ENCODE results near the gene FABP3. TPM values are rescaled to one million over a fixed set of nuclear protein-coding genes. Genes with fewer than 3 reads are reported as not detected.

Gene FABP3
- total and polyA plus RNA-seq, 2 experiments from 2014 or later, result 19.3 to 50.2 TPM

DNA sequence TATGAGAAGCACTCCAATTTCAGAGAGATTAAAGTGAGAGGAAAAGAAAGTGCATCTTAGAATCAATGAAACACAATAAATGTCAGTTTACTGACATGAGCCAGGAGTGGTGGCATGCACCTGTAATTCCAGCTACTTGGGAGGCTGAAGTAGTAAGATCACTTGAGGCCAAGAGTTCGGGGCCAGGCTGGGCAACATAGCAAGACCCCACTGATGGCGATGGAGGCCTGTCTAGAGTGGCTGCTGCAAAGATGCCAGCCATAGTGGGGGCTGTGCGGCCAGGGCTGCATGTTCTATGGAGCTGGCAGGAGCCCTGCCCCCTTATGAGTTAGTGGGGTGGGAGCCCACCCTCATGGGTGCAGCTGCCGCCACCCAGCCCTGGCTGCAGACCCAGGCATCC lies 48.8 kb downstream of the FABP3 start (continued):
- TF ChIP-seq STAT1 (IDR thresholded peaks at IDR 0.05; ENCODE audit: unreplicated experiment), result no peak
- TF ChIP-seq EZH2 (IDR thresholded peaks at IDR 0.05; ENCODE audit: low read depth, unreplicated experiment), result no peak
- TF ChIP-seq, protein P1, sequence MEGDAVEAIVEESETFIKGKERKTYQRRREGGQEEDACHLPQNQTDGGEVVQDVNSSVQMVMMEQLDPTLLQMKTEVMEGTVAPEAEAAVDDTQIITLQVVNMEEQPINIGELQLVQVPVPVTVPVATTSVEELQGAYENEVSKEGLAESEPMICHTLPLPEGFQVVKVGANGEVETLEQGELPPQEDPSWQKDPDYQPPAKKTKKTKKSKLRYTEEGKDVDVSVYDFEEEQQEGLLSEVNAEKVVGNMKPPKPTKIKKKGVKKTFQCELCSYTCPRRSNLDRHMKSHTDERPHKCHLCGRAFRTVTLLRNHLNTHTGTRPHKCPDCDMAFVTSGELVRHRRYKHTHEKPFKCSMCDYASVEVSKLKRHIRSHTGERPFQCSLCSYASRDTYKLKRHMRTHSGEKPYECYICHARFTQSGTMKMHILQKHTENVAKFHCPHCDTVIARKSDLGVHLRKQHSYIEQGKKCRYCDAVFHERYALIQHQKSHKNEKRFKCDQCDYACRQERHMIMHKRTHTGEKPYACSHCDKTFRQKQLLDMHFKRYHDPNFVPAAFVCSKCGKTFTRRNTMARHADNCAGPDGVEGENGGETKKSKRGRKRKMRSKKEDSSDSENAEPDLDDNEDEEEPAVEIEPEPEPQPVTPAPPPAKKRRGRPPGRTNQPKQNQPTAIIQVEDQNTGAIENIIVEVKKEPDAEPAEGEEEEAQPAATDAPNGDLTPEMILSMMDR (conservative IDR thresholded peaks at IDR 0.05; ENCODE audit: low read depth in 2 of 2), result no peak
- TF ChIP-seq POLR2AphosphoS5 (IDR thresholded peaks at IDR 0.05; ENCODE audit: low read depth), result no peak
- TF ChIP-seq EZH2phosphoT487 (IDR thresholded peaks at IDR 0.05; ENCODE audit: unreplicated experiment), result no peak
- TF ChIP-seq CREB1 (CRISPR knock-in tag; IDR thresholded peaks at IDR 0.05; ENCODE audit: low read depth), result no peak
- no peak for TF ChIP-seq ZNF114 (CRISPR knock-in tag; IDR thresholded peaks at IDR 0.05)

DNA sequence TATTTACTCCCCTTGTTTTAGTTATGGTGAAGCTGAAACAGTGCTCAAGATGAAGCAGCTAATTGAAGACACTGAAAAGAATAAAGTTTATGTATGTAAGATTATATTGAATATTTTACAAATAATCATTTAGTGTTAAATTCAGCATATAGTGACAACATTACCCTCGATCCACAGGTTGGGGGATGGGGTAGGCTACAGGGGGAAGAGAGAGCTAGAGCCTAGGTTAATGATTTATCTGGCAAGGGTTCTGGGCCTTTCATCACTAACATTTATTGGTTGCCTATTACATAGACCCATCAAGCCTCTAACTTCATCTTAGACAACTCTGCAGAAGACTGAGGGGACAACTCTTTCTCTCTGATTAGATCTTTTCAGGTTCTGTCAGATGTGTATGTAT lies 54.7 kb downstream of the FABP3 start:
- H3K36me3 Mint-ChIP-seq (ENCODE audit: low read depth), result peaks cover 44% of the 10 kb centered on the region
- no peak overlapping the region for H3K27ac Mint-ChIP-seq
- Histone ChIP-seq H3K4me1 (ENCODE audit: insufficient read depth) (no peaks in the 10 kb centered on the region), H3K27me3 (ENCODE audit: insufficient read depth) (no peaks in the 10 kb centered on the region), H2AFZ (no peak overlapping the region), H3K4me3 (no peak overlapping the region), H3K27ac (ENCODE audit: low read depth) (no peak overlapping the region), H3K36me3 (ENCODE audit: insufficient read depth) (peaks cover 26% of the 10 kb centered on the region), H4K20me1 (replicated peaks; ENCODE audit: insufficient read depth) (peaks cover 8% of the 10 kb centered on the region; the same call in 1 of the 2 replicates), H3F3A (replicated peaks; ENCODE audit: low read depth) (no peaks in the 10 kb centered on the region), H3K9me2 (ENCODE audit: insufficient read depth) (no peaks in the 10 kb centered on the region), H3K79me2 (replicated peaks; ENCODE audit: insufficient read depth) (peaks cover 2% of the 10 kb centered on the region; the same call in 1 of the 2 replicates), H3K4me2 (no peak overlapping the region)
- H3K4me3 Mint-ChIP-seq, result no peak overlapping the region
- ATAC-seq (no peak), DNase-seq (ENCODE audit: low spot score) (no peak)
- H3K27me3 Mint-ChIP-seq (ENCODE audit: insufficient read depth, low read depth, poor library complexity), result no peaks in the 10 kb centered on the region
- H3K9me3 Mint-ChIP-seq, result no peaks in the 10 kb centered on the region
- H3K4me1 Mint-ChIP-seq, result no peaks in the 10 kb centered on the region
- TF ChIP-seq, protein P1 (conservative IDR thresholded peaks at IDR 0.05; ENCODE audit: low read depth in 2 of 2), result no peak
- TF ChIP-seq EZH2phosphoT487 (IDR thresholded peaks at IDR 0.05; ENCODE audit: unreplicated experiment), result no peak
- TF ChIP-seq, protein P2, sequence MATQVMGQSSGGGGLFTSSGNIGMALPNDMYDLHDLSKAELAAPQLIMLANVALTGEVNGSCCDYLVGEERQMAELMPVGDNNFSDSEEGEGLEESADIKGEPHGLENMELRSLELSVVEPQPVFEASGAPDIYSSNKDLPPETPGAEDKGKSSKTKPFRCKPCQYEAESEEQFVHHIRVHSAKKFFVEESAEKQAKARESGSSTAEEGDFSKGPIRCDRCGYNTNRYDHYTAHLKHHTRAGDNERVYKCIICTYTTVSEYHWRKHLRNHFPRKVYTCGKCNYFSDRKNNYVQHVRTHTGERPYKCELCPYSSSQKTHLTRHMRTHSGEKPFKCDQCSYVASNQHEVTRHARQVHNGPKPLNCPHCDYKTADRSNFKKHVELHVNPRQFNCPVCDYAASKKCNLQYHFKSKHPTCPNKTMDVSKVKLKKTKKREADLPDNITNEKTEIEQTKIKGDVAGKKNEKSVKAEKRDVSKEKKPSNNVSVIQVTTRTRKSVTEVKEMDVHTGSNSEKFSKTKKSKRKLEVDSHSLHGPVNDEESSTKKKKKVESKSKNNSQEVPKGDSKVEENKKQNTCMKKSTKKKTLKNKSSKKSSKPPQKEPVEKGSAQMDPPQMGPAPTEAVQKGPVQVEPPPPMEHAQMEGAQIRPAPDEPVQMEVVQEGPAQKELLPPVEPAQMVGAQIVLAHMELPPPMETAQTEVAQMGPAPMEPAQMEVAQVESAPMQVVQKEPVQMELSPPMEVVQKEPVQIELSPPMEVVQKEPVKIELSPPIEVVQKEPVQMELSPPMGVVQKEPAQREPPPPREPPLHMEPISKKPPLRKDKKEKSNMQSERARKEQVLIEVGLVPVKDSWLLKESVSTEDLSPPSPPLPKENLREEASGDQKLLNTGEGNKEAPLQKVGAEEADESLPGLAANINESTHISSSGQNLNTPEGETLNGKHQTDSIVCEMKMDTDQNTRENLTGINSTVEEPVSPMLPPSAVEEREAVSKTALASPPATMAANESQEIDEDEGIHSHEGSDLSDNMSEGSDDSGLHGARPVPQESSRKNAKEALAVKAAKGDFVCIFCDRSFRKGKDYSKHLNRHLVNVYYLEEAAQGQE (IDR thresholded peaks at IDR 0.05; ENCODE audit: unreplicated experiment), result no peak
- TF ChIP-seq, protein P3, sequence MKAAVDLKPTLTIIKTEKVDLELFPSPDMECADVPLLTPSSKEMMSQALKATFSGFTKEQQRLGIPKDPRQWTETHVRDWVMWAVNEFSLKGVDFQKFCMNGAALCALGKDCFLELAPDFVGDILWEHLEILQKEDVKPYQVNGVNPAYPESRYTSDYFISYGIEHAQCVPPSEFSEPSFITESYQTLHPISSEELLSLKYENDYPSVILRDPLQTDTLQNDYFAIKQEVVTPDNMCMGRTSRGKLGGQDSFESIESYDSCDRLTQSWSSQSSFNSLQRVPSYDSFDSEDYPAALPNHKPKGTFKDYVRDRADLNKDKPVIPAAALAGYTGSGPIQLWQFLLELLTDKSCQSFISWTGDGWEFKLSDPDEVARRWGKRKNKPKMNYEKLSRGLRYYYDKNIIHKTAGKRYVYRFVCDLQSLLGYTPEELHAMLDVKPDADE (IDR thresholded peaks at IDR 0.05), result no peak
- TF ChIP-seq JUNB (IDR thresholded peaks at IDR 0.05; ENCODE audit: unreplicated experiment), result no peak
- no peak for TF ChIP-seq ZNF114 (CRISPR knock-in tag; IDR thresholded peaks at IDR 0.05)
